Measurements from ENCODE around the gene TM9SF1. TPM values are rescaled to one million over a fixed set of nuclear protein-coding genes. Genes with fewer than 3 reads are reported as not detected.

The TM9SF1 gene
- total and polyA plus RNA-seq, 10 donors, result 4.7 to 53.6 (median 34.5) TPM

- 66 to 82% (median 73%) methylated on average over 7 of the region's 7 CpGs for WGBS, 5 donors
- Histone ChIP-seq H3K27me3 (replicated peaks in 1 of 7) (no peaks in the 10 kb centered on the region), H3K4me1 (peaks cover 27 to 55% (median 42%) of the 10 kb centered on the region in 6 donors), H3K36me3 (peaks cover 0 to 54% (median 8%) of the 10 kb centered on the region in 6 donors), H3K9me3 (peaks cover 0 to 5% (median 0%) of the 10 kb centered on the region in 8 donors), H3K4me3 (no peak overlapping the region), H3K27ac (peak overlapping the region in 1 of 8 donors; percentile 16)
- DNase-seq, result no peak
- TF ChIP-seq POLR2A (IDR thresholded peaks at IDR 0.05), result no peak
- intact Hi-C loops (cut with DNase I; ENCODE audit: low total_unique reads), result no loop called here
Measured at GRCh38 chr14:24198814-24199524, 3.7 kb upstream of the TM9SF1 start.

GRCh38 chr14:24197056-24197450 lies 1.8 kb upstream of the TM9SF1 start:
- peak overlapping the region in 4 of 8 donors; percentile 95 to 98 (median 97) for H3K27ac ChIP-seq
- no peak for DNase-seq
- TF ChIP-seq POLR2AphosphoS5 (IDR thresholded peaks at IDR 0.05) (no peak), CTCF (IDR thresholded peaks at IDR 0.05 in 8 of 11, conservative IDR thresholded peaks at IDR 0.05 in 3 of 11) (no peak), POLR2A (IDR thresholded peaks at IDR 0.05) (no peak)
- no peaks in the 10 kb centered on the region for H3K27me3 ChIP-seq (replicated peaks in 1 of 7)
- peaks cover 28 to 70% (median 45%) of the 10 kb centered on the region in 6 donors for H3K4me1 ChIP-seq
- peak overlapping the region in 3 of 8 donors; percentile 78 to 90 (median 85) for H3K4me3 ChIP-seq
- intact Hi-C loops (cut with DNase I; ENCODE audit: low total_unique reads), result no loop called here
- H3K36me3 ChIP-seq, result peaks cover 0 to 47% (median 12%) of the 10 kb centered on the region in 6 donors
- WGBS, 5 donors, result 54 to 93% (median 68%) methylated on average over 2 of the region's 2 CpGs
- peaks cover 0 to under 1% (median 0%) of the 10 kb centered on the region in 8 donors for H3K9me3 ChIP-seq

GRCh38 chr14:24196071-24197055 lies 1.1 kb upstream of the TM9SF1 start:
- intact Hi-C loops (cut with DNase I; ENCODE audit: low total_unique reads), result no loop called here
- WGBS, 5 donors, result 27 to 35% (median 30%) methylated on average over 31 to 33 of the region's 33 CpGs
- H3K9me3 ChIP-seq, result no peaks in the 10 kb centered on the region
- DNase-seq, result no peak
- H3K4me3 ChIP-seq, result peak overlapping the region; percentile 61 to 90 (median 84)
- H3K27ac ChIP-seq, result peak overlapping the region; percentile 95 to 100 (median 98)
- no peak for TF ChIP-seq POLR2A (IDR thresholded peaks at IDR 0.05)
- TF ChIP-seq POLR2AphosphoS5 (IDR thresholded peaks at IDR 0.05), result no peak
- TF ChIP-seq CTCF (IDR thresholded peaks at IDR 0.05 in 8 of 11, conservative IDR thresholded peaks at IDR 0.05 in 3 of 11), result no peak
- H3K27me3 ChIP-seq (replicated peaks in 1 of 7), result no peaks in the 10 kb centered on the region
- peaks cover 28 to 76% (median 45%) of the 10 kb centered on the region in 6 donors for H3K4me1 ChIP-seq
- H3K36me3 ChIP-seq, result peaks cover 0 to 47% (median 13%) of the 10 kb centered on the region in 6 donors

GRCh38 chr14:24194873-24195185 lies 412 bp downstream of the TM9SF1 start:
- intact Hi-C loops (cut with DNase I; ENCODE audit: low total_unique reads), result no loop called here
- Histone ChIP-seq H3K36me3 (peaks cover 0 to 47% (median 12%) of the 10 kb centered on the region in 6 donors), H3K4me3 (peak overlapping the region; percentile 61 to 90 (median 84)), H3K9me3 (no peaks in the 10 kb centered on the region), H3K27ac (peak overlapping the region; percentile 95 to 100 (median 98)), H3K27me3 (replicated peaks in 1 of 7) (no peaks in the 10 kb centered on the region), H3K4me1 (peaks cover 28 to 81% (median 45%) of the 10 kb centered on the region in 6 donors)
- DNase-seq, result no peak
- WGBS, 5 donors, result 55 to 66% (median 58%) methylated on average over 7 to 8 of the region's 8 CpGs
- TF ChIP-seq POLR2AphosphoS5 (IDR thresholded peaks at IDR 0.05), result no peak
- no peak for TF ChIP-seq POLR2A (IDR thresholded peaks at IDR 0.05)
- TF ChIP-seq CTCF (IDR thresholded peaks at IDR 0.05 in 8 of 11, conservative IDR thresholded peaks at IDR 0.05 in 3 of 11), result no peak
